Measurements from ENCODE around the gene MMP7. TPM values are rescaled to one million over a fixed set of nuclear protein-coding genes. Genes with fewer than 3 reads are reported as not detected.

The MMP7 gene
- total RNA-seq, 1 donor from 2014 or later, result not detected

DNA sequence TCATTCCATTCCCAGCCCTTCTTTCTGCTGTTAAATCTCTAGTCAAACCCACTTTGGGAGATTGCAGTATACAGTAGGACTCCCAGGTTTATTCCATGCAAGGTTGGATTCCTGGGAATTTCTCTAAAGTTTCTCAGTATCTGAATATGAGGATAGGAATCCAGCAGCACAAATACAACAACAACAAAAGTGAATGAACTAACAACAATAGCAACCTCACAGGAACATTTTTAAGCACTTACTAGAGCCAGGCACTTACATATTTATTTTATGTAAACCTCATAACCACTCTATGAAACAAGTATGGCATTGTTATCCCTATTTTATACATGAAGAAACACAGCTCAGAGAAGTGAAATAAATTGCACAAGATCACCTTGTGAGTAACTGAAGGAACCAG, 1.9 kb downstream of the MMP7 start:
- TF ChIP-seq, protein P1, sequence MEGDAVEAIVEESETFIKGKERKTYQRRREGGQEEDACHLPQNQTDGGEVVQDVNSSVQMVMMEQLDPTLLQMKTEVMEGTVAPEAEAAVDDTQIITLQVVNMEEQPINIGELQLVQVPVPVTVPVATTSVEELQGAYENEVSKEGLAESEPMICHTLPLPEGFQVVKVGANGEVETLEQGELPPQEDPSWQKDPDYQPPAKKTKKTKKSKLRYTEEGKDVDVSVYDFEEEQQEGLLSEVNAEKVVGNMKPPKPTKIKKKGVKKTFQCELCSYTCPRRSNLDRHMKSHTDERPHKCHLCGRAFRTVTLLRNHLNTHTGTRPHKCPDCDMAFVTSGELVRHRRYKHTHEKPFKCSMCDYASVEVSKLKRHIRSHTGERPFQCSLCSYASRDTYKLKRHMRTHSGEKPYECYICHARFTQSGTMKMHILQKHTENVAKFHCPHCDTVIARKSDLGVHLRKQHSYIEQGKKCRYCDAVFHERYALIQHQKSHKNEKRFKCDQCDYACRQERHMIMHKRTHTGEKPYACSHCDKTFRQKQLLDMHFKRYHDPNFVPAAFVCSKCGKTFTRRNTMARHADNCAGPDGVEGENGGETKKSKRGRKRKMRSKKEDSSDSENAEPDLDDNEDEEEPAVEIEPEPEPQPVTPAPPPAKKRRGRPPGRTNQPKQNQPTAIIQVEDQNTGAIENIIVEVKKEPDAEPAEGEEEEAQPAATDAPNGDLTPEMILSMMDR (IDR thresholded peaks at IDR 0.05), result no peak
- H3K4me1 Mint-ChIP-seq (ENCODE audit: unreplicated experiment), result no peaks in the 10 kb centered on the region
- H3K27me3 Mint-ChIP-seq (ENCODE audit: unreplicated experiment), result no peaks in the 10 kb centered on the region
- H3K27ac Mint-ChIP-seq (ENCODE audit: unreplicated experiment), result no peak overlapping the region
- H3K4me3 Mint-ChIP-seq (ENCODE audit: unreplicated experiment), result no peak overlapping the region
- H3K9me3 Mint-ChIP-seq (ENCODE audit: unreplicated experiment), result no peaks in the 10 kb centered on the region
- H3K36me3 Mint-ChIP-seq (ENCODE audit: unreplicated experiment), result no peaks in the 10 kb centered on the region
- DNase-seq (ENCODE audit: extremely low spot score, unreplicated experiment), result no peak

DNA sequence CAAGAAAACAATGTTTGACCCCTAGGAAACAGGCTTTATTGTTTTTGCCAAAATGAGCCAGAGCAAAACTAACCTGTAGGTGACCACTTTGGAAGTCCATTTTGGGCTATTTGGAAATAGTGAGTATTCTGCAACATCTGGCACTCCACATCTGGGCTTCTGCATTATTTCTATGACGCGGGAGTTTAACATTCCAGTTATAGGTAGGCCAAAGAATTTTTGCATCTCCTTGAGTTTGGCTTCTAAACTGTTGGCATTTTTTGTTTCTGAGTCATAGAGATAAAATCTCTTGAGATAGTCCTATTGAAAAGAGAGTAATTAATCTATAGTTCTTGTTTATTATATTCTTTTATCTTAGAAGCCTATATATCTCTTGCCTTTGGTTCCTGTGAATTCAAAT, 2.9 kb downstream of the MMP7 start:
- H3K9me3 Mint-ChIP-seq (ENCODE audit: unreplicated experiment), result no peaks in the 10 kb centered on the region
- H3K27me3 Mint-ChIP-seq (ENCODE audit: unreplicated experiment), result no peaks in the 10 kb centered on the region
- TF ChIP-seq, protein P1 (IDR thresholded peaks at IDR 0.05), result no peak
- H3K4me3 Mint-ChIP-seq (ENCODE audit: unreplicated experiment), result no peak overlapping the region
- no peak for DNase-seq (ENCODE audit: extremely low spot score, unreplicated experiment)
- H3K27ac Mint-ChIP-seq (ENCODE audit: unreplicated experiment), result no peak overlapping the region
- no peaks in the 10 kb centered on the region for H3K36me3 Mint-ChIP-seq (ENCODE audit: unreplicated experiment)
- no peaks in the 10 kb centered on the region for H3K4me1 Mint-ChIP-seq (ENCODE audit: unreplicated experiment)

DNA sequence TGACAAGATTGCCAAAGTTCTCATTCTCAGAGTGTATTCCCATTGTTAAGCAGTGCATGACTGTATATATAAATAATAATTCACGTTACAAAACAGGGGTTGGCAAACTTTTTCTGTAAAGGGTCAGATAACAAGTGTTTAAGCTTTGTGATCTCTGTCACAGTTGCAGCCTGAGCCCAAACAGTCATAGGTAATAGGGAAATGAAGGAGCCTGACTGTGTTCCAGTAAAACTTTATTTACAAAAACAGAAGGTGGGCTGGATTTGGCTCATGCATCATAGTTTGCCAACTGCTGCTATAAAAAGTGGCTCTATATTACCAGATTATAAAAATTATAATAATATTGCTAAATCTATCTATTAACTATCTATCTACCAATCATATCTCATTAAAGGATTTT, 3.5 kb downstream of the MMP7 start:
- H3K27me3 Mint-ChIP-seq (ENCODE audit: unreplicated experiment), result no peaks in the 10 kb centered on the region
- no peak for DNase-seq (ENCODE audit: extremely low spot score, unreplicated experiment)
- H3K36me3 Mint-ChIP-seq (ENCODE audit: unreplicated experiment), result no peaks in the 10 kb centered on the region
- no peaks in the 10 kb centered on the region for H3K9me3 Mint-ChIP-seq (ENCODE audit: unreplicated experiment)
- TF ChIP-seq, protein P1 (IDR thresholded peaks at IDR 0.05), result no peak
- no peaks in the 10 kb centered on the region for H3K4me1 Mint-ChIP-seq (ENCODE audit: unreplicated experiment)
- H3K27ac Mint-ChIP-seq (ENCODE audit: unreplicated experiment), result no peak overlapping the region
- no peak overlapping the region for H3K4me3 Mint-ChIP-seq (ENCODE audit: unreplicated experiment)

DNA sequence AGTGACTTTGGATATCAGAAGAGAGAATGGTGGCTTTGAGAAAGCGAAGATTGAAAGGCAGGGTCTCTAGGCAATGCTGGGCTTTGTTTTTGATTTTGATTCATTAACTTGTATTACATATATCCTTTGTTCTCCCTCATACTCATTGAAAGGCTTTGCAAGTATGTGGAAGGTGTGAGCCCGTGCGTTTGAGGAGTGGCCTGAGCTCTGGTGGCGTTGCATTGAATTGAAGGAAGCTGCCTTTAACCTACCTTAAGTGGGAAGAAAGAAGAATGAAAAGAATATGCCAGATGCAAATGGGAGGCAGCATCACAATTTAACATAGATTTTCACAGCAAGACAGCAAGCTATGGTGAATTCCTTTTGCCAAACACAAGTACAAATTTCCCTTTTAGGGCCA, 6.7 kb downstream of the MMP7 start:
- H3K9me3 Mint-ChIP-seq (ENCODE audit: unreplicated experiment), result no peaks in the 10 kb centered on the region
- H3K27ac Mint-ChIP-seq (ENCODE audit: unreplicated experiment), result no peak overlapping the region

DNA sequence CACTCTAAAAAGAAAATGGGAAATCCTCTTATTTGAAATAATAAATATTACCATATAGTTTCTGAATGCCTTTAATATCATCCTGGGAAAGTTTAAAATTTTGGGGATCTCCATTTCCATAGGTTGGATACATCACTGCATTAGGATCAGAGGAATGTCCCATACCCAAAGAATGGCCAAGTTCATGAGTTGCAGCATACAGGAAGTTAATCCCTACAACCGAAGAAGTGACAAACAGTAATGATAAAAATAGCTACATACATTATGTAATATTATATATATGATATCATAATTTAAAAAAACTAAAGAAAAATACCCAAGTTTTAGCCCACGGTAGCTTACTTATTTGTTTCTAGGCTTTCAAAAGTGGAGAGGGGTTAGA, 7.4 kb downstream of the MMP7 start:
- H3K4me3 Mint-ChIP-seq (ENCODE audit: unreplicated experiment), result no peak overlapping the region
- H3K9me3 Mint-ChIP-seq (ENCODE audit: unreplicated experiment), result no peaks in the 10 kb centered on the region
- DNase-seq (ENCODE audit: extremely low spot score, unreplicated experiment), result no peak
- TF ChIP-seq, protein P1 (IDR thresholded peaks at IDR 0.05), result no peak
- peaks cover 10% of the 10 kb centered on the region for H3K27me3 Mint-ChIP-seq (ENCODE audit: unreplicated experiment)
- H3K4me1 Mint-ChIP-seq (ENCODE audit: unreplicated experiment), result no peaks in the 10 kb centered on the region
- no peaks in the 10 kb centered on the region for H3K36me3 Mint-ChIP-seq (ENCODE audit: unreplicated experiment)
- H3K27ac Mint-ChIP-seq (ENCODE audit: unreplicated experiment), result no peak overlapping the region

More for the DNA sequence above, 6.7 kb downstream of the MMP7 start:
- H3K4me1 Mint-ChIP-seq (ENCODE audit: unreplicated experiment), result no peaks in the 10 kb centered on the region
- TF ChIP-seq, protein P1 (IDR thresholded peaks at IDR 0.05), result no peak
- no peak for DNase-seq (ENCODE audit: extremely low spot score, unreplicated experiment)
- H3K4me3 Mint-ChIP-seq (ENCODE audit: unreplicated experiment), result no peak overlapping the region
- H3K36me3 Mint-ChIP-seq (ENCODE audit: unreplicated experiment), result no peaks in the 10 kb centered on the region
- peaks cover 10% of the 10 kb centered on the region for H3K27me3 Mint-ChIP-seq (ENCODE audit: unreplicated experiment)

Measured in osteocyte (in vitro differentiated cells).